NT2/D1 (cell line): ENCODE measurements around the gene PHTF2.

Experiments
- SUZ12 ChIP-seq: IDR thresholded peaks from 2 replicates; pipeline ENCODE4 v1.6.1; 2011; ENCODE audit not compliant: insufficient read length, insufficient read depth; ENCODE audit errors: extremely low read depth
- YY1 ChIP-seq: IDR thresholded peaks from 2 replicates; pipeline ENCODE4 v1.6.1; 2011; ENCODE audit not compliant: insufficient read length, insufficient read depth
- ZNF274 ChIP-seq: IDR thresholded peaks from 2 replicates; pipeline ENCODE4 v1.6.1; 2011; ENCODE audit warnings: mild to moderate bottlenecking, low read depth, low read length

- TF ChIP-seq YY1, result no peak
- no peak for TF ChIP-seq ZNF274
- TF ChIP-seq SUZ12, result no peak
Observed at GRCh38 chr7:77917500-77918262, 119.1 kb downstream of the PHTF2 start.
